ENCODE measurements around the gene OR4D1.

- TF ChIP-seq CTCF (IDR thresholded peaks at IDR 0.05; ENCODE audit: insufficient read depth, low read depth, low read length) (no peak), EZH2 (IDR thresholded peaks at IDR 0.05; ENCODE audit: insufficient read depth, low read length) (no peak)
These were observed 54.7 kb downstream of the OR4D1 start for GRCh38 chr17:58202859-58203258.
